ENCODE measurements around the gene LRRTM4. TPM values are rescaled to one million over a fixed set of nuclear protein-coding genes. Genes with fewer than 3 reads are reported as not detected.

LRRTM4 gene
- total RNA-seq, 1 donor from 2014 or later: 0.92 TPM

DNA sequence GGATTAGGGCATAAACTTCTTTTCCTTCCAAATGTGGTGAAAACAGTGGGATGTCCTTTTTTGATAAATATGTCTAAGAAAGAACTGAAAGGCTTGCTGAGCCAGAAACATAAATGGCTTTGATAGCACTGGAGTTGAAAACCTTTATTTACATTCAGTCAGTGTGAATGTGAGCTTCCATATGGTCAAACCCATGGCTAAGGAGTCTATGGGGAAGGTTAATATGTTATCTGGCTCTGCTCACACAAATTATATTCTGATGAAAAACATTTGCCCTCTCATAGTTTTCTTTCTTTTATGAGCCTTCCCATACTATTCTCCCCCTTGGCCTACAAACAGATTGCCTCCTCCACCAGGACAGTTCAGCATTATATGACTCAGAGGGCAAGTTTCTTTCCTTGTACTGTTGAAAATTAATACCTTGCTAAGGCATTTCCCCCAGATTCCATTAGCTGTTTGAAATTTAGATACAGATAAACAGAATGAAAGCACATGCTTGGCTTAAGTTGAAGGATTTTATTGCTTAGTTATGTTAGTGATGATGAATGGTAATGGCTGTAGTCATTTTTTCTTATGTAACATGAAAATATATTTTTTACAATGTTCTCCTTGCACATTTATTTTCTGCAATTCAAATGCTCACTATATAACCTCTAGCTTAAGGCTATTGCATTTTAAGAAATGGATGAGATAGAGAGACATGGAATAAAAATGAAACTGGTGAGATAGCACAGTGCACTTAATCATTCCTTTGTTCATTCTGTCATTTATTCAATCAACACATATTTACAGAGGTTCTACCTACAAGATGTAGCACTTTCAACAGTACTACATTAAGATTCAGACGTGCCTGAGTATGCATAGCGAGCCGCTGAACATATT is 544.1 kb downstream of the LRRTM4 start:
- ATAC-seq: no peak
- intact Hi-C loops (cut with DNase I): no loop called here
- DNase-seq (ENCODE audit: missing footprints): no peak

DNA sequence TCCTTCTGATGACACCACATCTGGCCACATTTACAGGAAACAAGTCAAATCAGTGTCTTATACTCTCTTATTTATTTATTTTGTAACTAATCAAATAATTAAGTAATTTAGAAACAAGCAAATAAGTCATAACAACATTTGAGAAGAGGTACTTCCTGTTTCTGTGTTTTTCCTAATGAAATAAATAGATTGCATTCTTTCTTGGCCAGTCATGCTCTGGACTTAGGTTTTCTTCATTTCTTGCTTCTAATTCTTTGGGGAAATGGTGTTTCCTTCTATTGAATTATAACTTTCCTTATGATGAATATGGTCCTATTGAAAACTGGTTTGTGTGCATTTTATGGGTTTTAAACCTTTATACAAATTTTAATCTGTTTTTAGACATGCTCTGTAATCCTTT is 546.4 kb downstream of the LRRTM4 start:
- DNase-seq (ENCODE audit: missing footprints) (no peak), ATAC-seq (no peak)
- intact Hi-C loops (cut with DNase I): no loop called here

DNA sequence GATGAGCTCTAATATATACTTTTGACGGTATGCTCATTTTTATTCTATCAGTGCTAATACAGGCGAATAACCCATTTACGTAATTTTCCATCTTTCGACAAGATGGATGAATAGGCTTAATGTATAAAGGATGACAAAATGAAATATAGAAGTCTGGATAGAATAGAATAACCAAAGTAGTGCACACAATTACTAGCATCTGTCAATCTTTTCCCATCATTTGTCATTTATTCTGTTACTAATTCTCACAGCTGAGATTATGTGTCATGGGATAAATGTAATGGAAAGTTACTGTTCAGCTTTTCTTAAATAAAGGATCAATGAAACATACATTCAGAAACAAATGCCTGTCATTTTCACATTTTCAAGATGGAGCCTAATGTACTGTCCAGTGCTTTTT is 548.6 kb downstream of the LRRTM4 start:
- intact Hi-C loops (cut with DNase I): no loop called here
- no peak for ATAC-seq
- no peak for DNase-seq (ENCODE audit: missing footprints)

- DNase-seq (ENCODE audit: missing footprints): no peak
- intact Hi-C loops (cut with DNase I): no loop called here
- ATAC-seq: no peak
These were observed 556.4 kb downstream of the LRRTM4 start for GRCh38 chr2:76965772-76966171.

DNA sequence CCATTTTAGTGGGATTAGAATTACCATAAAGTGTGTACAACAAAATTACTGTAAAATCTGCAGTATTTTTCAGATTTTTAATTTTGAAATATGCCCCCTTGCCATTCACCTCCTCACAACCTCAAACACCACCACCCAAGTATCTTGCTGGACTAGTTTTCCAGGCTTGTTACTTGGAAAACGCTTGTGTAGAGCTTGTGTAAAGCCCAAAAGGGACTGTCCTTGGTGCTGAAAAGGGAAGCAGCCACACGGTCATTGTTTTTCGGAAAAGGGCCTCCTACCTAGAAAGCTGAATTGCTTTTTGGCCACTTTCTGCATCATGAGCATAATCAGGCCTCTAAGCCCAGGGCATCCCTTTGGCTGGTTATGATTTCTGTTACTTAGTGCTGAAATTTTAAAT is 563.4 kb downstream of the LRRTM4 start:
- DNase-seq (ENCODE audit: missing footprints) (no peak), ATAC-seq (no peak)
- intact Hi-C loops (cut with DNase I): no loop called here

DNA sequence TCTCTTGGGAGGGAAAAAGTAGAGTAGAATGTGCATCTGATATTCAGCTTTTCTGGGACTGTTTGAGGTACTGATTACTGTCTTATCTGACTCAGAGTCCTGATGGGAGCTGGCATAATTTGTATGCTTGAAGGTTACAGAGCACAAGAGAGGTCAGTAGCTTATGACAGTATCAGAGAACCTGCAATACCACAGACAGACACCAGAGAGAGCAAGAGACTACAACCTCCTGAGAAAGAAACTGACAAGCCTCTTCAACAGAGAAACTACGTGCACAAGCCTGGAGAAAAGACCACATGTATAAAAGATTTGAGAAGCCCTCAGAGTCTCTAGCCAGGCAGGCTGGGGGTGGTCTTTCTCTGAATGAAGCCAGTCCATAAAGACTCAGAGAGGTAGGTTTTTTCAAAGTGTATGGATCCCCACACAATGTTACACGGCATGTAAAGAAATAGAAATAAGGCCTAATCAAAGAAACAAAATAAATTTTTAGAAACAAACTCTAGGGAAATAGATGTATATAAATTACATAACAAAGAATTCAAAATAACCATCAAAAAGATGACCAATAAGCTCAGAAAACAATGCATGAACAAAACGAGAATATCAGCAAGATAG is 568.3 kb downstream of the LRRTM4 start:
- ATAC-seq (peak; percentile 46), DNase-seq (ENCODE audit: missing footprints) (no peak)

DNA sequence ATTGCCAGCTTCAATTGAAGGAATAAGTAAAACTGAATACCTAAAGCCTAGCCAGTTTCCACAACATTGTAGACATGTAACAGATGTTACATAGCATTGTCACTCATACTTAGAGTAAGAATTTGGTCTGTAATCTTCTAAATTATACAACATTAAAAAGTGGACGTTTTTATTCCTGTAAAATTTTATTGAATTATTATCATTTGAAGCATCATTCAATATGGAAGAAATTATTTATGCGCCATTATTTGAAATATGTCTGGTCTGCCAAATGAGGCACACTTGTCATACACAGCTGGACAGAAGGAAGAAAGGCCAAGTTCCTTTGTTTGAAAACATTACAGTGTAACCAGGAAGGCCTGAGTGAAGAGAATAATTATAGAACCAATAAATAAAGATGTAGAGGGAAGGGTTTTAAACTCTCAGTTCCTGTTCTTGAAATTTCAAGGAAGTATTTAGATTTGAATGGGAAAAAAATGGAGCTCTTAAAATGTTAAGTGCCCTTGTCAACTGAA is 575.5 kb downstream of the LRRTM4 start:
- intact Hi-C loops (cut with DNase I): no loop called here
- ATAC-seq (no peak), DNase-seq (ENCODE audit: missing footprints) (no peak)

More for the DNA sequence above, 568.3 kb downstream of the LRRTM4 start:
- intact Hi-C loops (cut with DNase I): no loop called here

DNA sequence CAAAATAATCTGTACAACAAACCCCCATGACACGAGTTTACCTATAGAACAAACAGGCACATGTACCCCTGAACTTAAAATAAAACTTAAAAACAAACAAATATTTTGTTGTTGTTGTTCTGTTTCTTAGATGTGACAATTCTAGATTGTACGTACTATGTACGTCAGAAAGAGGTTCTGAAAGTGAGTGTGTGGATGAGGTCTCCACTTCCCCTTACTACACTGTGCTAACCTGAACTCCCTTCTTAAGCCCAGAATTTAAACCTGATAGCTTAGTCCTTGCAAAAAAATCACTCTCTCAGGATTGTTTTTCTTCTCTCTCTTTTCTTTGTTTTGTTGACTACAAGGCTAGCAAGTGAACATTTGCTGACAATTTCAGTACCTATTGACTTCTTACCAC is 581.6 kb downstream of the LRRTM4 start:
- intact Hi-C loops (cut with DNase I): no loop called here

GRCh38 chr2:76938153-76938552 is 584.0 kb downstream of the LRRTM4 start:
- no peak for ATAC-seq
- DNase-seq (ENCODE audit: missing footprints): no peak
- intact Hi-C loops (cut with DNase I): no loop called here

More for the DNA sequence above, 581.6 kb downstream of the LRRTM4 start:
- ATAC-seq (no peak), DNase-seq (ENCODE audit: missing footprints) (no peak)

DNA sequence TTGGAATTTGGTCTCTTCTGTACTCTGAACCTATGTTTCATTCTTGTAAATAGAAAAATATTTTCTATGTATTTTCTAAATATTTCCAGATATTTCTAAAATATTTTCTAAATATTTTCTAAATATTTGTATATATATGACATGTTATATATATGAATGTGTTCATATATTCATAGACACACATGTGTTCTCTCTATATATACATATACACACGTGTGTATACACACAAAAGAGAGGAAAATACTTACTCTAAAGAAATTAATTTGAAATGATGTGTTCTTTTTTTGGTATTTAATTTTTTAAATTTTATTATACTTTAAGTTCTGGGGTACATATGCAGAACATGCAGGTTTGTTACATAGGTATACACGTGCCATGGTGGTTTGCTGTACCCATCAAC is 589.6 kb downstream of the LRRTM4 start:
- no peak for DNase-seq (ENCODE audit: missing footprints)
- no peak for ATAC-seq
- intact Hi-C loops (cut with DNase I): no loop called here

DNA sequence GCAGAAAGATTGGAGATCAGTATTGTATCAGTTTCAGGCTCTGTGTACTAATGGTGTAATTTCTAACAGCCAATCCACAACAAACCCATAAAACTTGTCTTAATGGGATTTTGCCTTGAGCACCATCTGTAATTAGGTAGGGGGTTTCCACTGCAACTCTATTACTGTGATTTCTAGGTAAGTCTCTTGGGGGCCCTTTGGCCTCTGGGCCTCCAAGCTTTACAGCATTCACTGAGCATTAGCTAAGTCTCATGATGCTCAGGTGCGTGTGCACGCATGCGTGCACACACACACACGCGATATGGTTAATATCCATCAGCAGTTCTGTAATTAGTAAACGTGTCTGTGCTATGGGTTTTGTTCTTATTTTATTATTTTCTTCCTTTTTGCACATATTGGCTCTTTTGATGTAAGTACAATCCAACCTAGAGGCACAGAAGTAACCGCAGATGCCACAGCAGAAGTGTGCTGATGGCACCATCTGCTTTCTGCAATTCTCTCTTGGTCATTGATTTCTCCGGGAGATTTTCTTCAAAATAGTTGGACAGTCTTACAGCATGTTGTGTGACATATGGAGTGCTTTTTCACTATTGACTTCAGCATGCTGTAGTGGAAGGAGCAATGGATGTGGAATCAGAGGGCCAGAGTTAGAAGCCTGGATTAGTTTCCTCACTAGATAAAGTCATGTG is 592.0 kb downstream of the LRRTM4 start:
- ATAC-seq (no peak), DNase-seq (ENCODE audit: missing footprints) (no peak)
- intact Hi-C loops (cut with DNase I): no loop called here

DNA sequence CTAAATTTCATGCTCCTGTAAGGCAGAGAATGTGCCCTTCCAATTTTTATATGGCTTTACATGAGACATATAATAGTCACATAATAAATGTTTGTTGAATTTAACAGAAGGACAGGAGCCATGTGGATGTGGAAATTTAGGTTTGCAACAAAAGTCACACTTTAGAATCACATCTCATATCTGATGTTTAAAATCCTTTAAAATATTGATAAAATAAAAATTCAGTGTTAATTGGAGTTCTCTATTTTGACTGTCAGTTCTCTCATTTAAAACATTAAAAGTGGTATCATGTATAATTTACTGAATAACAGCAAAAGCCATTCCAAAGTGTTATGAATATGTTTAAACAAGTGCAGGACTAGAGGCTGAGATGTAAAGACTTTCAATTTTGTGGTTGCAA is 594.1 kb downstream of the LRRTM4 start:
- intact Hi-C loops (cut with DNase I): no loop called here
- ATAC-seq: no peak
- no peak for DNase-seq (ENCODE audit: missing footprints)

- intact Hi-C loops (cut with DNase I): no loop called here
- DNase-seq (ENCODE audit: missing footprints): no peak
These were observed 601.2 kb downstream of the LRRTM4 start for GRCh38 chr2:76921006-76921405.

GRCh38 chr2:76895469-76895868 is 626.7 kb downstream of the LRRTM4 start:
- DNase-seq (ENCODE audit: missing footprints) (no peak), ATAC-seq (no peak)
- intact Hi-C loops (cut with DNase I): no loop called here

More at GRCh38 chr2:76921006-76921405, 601.2 kb downstream of the LRRTM4 start:
- ATAC-seq: no peak

DNA sequence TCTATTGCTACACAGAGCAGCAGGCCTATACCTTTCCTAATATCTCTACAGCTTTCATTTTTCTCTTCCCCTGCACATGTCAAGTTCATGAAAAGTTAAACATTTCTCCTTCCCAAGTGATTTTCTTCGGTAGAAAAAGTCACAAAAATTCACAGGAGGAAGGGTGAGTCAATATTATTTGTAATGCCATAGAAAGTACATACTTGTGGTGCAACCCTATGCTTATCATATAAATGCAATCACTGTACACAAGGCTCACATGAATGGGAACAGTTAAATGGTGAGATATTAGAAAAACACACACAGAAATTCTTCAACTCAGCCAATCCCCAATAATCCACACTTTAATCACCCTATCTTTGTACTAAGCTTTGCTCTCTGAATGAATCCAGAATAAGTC is 651.6 kb downstream of the LRRTM4 start:
- no peak for ATAC-seq
- no peak for DNase-seq (ENCODE audit: missing footprints)
- intact Hi-C loops (cut with DNase I): no loop called here

GRCh38 chr2:76870011-76870410 is 652.2 kb downstream of the LRRTM4 start:
- no peak for ATAC-seq
- intact Hi-C loops (cut with DNase I): no loop called here

DNA sequence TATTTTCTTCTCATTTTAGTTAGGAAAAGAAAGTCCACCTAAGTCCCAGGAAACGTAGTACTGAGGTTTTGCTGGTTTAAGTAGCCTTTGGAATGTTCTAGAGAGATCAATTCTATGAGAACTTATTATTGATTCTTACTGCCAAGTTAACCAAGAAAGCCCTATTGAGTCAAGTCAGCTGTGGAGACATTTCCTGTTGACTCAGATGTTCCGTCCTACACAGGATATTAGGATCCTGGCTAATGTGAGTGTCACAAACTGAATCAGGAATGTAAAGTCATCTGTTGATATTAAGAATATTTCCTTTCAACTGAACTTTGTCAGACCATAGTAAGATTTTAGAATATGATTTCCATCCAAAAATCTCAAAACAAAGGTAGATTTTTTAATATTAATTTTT is 654.3 kb downstream of the LRRTM4 start:
- ATAC-seq (no peak), DNase-seq (ENCODE audit: missing footprints) (no peak)
- intact Hi-C loops (cut with DNase I): no loop called here

More at GRCh38 chr2:76870011-76870410, 652.2 kb downstream of the LRRTM4 start:
- no peak for DNase-seq (ENCODE audit: missing footprints)

DNA sequence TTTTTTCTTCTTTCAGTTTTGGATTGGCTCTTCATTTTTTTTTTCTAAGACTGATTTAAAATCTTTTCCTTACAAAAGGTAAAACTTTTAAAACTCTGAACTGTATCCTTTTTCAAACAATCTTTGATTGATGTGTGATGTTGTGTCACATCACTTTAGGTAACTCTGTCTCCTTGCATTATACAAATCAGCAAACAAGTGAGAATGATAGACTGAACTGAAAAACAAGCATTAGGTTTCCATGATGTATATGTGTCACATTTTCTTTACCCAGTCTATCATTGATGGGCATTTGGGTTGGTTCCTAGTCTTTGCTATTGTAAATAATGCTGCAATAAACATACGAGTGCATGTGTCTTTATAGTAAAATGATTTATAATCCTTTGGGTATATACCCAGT is 655.7 kb downstream of the LRRTM4 start:
- intact Hi-C loops (cut with DNase I): no loop called here
- DNase-seq (ENCODE audit: missing footprints): no peak
- no peak for ATAC-seq

- no peak for ATAC-seq
- intact Hi-C loops (cut with DNase I): no loop called here
- no peak for DNase-seq (ENCODE audit: missing footprints)
These were observed 659.3 kb downstream of the LRRTM4 start for GRCh38 chr2:76862901-76863300.

GRCh38 chr2:76861708-76862107 is 660.5 kb downstream of the LRRTM4 start:
- intact Hi-C loops (cut with DNase I): no loop called here
- no peak for ATAC-seq
- no peak for DNase-seq (ENCODE audit: missing footprints)
